Peyer's patch (tissue), 4 donors: ENCODE results near the gene P2RX2.

Experiments used
- CTCF ChIP-seq, 6 experiments: fragments of 450-650 bp in 4 of 6; fragments of 200-600 bp in 2 of 6; sonication (generic) in 1 of 6; IDR thresholded peaks; one replicate each; pipeline ENCODE4 v1.5.1; 2017 to 2019; ENCODE audit warnings: antibody characterized with exemption in 6 of 6, mild to moderate bottlenecking in 3 of 6, moderate library complexity in 1 of 6
- POLR2A ChIP-seq, 2 donors: fragments of 450-650 bp; IDR thresholded peaks; one replicate each; pipeline ENCODE4 v1.5.1; 2017; ENCODE audit warnings: antibody characterized with exemption in 2 of 2, mild to moderate bottlenecking in 2 of 2, moderate library complexity in 2 of 2

- TF ChIP-seq CTCF (IDR thresholded peaks at IDR 0.05) (no peak), POLR2A (IDR thresholded peaks at IDR 0.05) (no peak)
Observed at GRCh38 chr12:132575661-132576060, 42.9 kb upstream of the P2RX2 start.
